ENCODE measurements around the gene RGS6.

The RGS6 gene

GRCh38 chr14:72597252-72598233 lies 665.3 kb downstream of the RGS6 start:
- DNase-seq, result no peak

GRCh38 chr14:72598306-72598705 lies 666.1 kb downstream of the RGS6 start:
- no peak for DNase-seq

GRCh38 chr14:72599579-72600470 lies 667.6 kb downstream of the RGS6 start:
- DNase-seq, result no peak

- DNase-seq, result no peak
Measured at GRCh38 chr14:72600551-72601330, 668.5 kb downstream of the RGS6 start.

DNA sequence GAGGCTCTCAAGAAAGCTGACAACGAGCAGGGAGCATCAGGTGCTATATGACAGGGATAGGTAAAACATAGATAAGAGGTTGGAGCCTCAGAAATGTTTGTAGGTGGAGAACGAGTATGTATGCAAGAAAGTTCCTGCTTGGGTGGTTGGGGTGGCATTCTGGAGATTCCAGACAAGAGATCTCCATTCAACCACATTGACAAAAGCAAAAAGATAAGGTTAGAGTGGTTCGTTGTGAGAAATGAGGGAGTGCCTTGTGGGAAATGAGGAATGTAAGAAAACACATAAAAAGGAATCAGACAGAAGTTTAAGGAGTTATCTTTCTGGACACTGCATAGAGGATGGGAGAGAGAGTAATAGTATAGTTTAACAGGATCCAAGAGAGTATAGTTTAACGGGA lies 671.4 kb downstream of the RGS6 start:
- no peak for DNase-seq

- DNase-seq, result no peak
Measured at GRCh38 chr14:72604133-72604532, 671.9 kb downstream of the RGS6 start.

DNA sequence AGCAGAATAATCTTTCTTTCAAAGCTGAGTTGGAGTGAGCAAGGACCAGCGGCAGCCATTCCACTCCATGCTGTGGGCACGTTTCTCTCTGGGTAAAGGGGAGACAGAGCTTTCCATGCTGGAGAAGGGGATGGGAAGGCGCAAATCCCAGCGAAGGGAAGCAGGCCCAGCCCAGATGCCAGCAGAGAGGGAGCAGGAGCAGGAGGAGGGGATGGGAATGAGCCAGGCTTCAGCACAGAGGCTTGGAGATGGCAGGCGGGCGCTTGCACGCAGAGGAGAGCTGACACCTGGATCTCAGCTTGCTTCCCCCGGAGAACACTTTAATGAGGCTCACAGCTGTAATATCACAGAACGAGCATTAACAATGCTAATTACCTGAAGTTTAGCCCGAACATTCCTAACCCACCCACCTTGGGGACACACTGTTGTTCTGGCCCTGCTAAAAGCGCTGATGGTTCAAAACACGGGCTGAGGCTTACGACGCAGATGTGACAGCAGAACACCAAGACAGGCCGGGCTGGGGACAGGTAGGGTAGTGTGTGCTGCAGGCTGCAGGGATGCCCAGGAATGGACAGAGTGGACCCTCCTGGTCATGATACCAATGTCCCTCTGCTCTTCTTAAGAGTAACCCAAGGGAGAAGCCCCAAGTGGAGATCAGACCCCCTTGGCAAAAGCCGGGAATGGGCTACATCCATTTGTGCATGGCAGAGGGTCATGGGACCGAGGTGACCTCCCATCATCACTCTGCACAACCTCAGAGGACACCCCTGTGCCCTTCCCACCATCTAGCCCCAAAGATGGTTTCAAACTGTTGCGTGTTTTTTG lies 673.1 kb downstream of the RGS6 start:
- no peak for DNase-seq

DNA sequence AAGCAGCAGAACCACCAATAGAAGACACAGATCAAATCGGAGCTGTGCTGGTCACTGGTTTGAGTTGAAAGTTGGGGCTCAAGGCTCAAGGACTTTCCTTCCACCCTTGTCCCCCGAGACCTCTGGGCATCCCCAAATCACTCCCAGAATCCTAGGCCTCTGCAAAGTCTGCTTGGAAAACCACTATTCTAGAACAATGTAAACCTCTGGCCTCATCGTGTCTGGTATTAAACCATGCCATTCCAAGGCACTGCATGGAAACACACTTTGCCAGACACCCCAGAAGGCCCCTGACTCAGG lies 673.6 kb downstream of the RGS6 start:
- DNase-seq, result no peak

- no peak for DNase-seq
Measured at GRCh38 chr14:72606879-72607278, 674.6 kb downstream of the RGS6 start.

DNA sequence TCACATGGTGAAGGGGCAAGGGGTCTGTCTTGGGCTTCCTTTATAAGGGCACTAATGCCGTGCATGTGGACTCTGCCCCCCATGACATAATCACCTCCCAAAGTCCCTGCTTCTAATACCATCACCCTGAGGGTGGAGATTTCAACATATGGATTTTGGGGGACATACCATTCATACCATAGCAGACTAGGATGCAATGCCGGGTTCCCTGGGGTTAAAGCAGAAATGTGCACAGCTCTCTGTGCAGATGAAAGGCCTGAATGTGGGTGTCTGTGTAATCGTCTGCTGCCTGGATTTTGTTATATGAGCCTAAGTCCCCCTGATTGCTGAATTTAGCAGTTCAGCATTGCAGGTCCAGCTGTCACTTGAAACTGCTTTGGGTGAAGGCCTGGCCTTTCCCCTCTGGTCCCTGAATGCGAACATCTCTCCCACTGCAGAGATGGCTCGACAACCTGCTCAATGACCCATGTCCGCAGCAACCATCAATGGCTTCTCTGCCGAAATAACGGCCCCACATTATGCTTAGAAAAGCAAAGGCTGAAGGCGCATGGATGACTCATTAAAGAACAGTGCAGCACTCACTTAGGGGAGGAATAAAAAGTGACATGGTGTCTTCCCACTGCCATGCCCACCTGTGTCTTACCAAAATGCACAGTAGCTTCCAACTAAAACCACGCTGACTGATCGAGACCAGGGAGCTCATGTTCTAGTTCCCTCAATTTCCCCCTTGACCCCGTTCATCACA lies 675.3 kb downstream of the RGS6 start:
- DNase-seq, result no peak

GRCh38 chr14:72608391-72609204 lies 676.4 kb downstream of the RGS6 start:
- peak; percentile 62 for DNase-seq

GRCh38 chr14:72609205-72609916 lies 677.1 kb downstream of the RGS6 start:
- DNase-seq, result no peak

DNA sequence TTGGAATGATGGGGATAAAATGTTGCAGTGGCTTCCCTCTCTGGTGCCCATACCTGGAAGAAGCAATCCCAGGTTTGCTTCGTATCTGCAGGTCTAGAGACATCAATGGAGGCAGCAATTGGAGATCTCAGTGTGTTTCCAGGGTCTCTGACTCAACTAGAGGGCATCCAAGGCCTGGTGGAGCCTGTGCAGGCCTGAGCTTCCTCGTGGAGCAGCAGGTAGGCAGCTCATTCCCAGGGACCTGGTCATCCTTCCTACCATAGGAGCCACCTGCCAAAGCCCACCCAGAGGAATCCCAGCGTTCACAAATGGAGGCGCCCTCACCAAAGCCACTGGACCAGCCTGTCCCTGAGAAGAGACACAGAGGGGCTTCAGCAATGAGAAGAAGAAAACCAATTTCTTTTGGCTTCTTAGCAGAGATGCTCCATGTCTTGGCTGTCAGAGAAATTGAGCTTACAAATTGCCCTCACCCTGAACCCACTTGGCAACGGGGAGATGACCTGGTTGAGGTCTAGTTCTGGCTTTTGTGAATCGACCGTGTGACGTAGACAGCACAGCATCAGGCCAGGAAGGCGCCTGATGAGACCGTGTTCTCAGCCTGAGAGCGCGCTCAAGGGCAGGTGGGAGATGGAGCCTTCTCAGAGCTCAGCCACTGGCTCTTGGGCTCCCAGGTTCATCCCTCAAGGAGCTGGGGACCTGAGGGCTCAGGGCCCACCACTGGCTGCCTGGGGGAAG lies 678.0 kb downstream of the RGS6 start:
- DNase-seq, result no peak

GRCh38 chr14:72610831-72611200 lies 678.6 kb downstream of the RGS6 start:
- DNase-seq, result no peak

DNA sequence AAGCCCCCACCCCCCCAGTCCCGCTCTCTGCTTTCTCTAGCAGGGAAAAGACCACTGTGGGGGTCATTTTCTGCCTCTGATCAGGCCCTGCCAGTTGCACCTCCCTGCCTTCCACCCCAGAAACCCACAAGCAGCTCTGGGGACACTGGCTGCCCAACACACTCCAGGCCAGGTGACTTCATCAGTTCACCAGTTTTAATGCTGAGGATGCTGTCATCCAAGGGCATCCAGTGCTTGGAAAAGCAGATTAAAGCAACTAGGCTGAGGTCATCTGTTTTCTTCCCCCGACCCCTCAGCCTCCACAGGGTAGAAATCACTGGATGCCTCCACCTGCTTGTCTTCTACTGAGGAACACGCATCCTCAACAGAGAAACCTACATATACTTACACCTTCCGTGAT lies 679.3 kb downstream of the RGS6 start:
- no peak for DNase-seq

GRCh38 chr14:72612041-72612440 lies 679.8 kb downstream of the RGS6 start:
- no peak for DNase-seq

DNA sequence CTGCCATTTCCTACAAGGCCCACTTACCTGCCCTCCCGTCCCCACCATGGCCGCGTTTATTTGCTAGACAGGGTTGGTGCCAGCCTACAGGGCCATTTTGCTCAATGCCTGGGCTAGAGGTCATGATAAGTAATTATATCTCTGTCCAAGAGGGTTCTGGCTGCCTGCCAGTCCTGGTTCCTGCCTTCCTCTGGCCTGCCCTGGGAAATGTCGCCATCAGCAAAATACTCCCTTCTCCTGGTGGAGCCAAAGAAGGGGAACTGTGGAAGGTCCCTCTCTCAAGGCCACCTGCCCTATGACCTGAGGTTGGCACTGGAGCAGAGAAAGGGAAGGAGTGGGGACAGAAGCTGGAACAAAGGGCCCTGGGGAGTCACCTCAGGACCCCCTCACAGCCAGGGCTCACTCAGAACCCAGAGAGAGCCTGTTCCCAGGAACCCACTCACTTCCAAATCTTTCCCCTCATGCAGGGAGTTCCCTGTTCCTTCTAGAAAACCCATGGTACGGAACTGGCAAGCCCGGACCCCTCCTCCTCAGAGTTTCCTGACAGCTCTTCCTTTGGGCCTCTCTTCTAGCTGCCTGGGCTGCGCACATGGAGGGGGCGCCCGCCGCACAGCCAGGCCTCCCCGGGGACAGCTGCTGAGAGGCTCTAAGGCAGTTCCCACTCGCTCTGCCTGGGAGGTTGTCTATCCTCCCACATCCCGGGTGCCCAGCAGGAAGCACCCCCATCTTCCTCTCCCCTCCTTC lies 681.2 kb downstream of the RGS6 start:
- no peak for DNase-seq

- no peak for DNase-seq
Measured at GRCh38 chr14:72613975-72614319, 681.7 kb downstream of the RGS6 start.

DNA sequence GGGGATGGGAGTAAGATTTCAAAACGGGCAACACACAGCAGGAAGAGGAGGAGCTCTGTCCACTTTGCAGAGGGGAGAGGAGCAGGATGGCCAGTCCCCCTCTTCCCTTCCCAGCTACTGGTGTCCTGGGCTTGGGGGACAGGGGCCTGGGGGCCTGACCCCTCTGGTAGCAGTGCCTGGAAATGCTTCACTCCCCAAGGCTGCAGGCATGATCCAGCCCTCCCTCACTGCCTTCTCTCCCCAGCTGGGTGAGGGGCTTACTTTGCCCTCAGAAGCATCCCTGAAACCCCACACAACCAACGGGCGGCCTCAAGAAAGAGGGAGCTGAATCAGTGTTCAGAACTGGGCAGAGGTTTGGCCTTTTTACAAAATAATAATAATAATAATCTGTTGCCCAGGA lies 682.1 kb downstream of the RGS6 start:
- DNase-seq, result no peak
